HepG2 (cell line): ENCODE data around the gene FAM3D. TPM values are rescaled to one million over a fixed set of nuclear protein-coding genes. Genes with fewer than 3 reads are reported as not detected.

Source experiments
- ATAC-seq: fragments of 200-7000 bp; cut with Tn5 transposase; 3 replicates; pipeline ENCODE4 v1.9.1; 2020; ENCODE audit warnings: mild to moderate bottlenecking, moderate library complexity
- BruUV-seq: library from RNA; stranded (reverse); fragments of 400-500 nt; replicated peaks from 2 replicates; lab custom pipeline; 2021; lab: Mats Ljungman, UMichigan
- CTCF ChIA-PET: fragments of 300-600 bp; formaldehyde crosslinking; extraction: SDS; loops from one replicate; lab custom pipeline; 2021; ENCODE audit warnings: low total read pairs, inconsistent platforms, low intra/inter-chr PET ratio; lab: Yijun Ruan, JAX
- POLR2A ChIA-PET: fragments of 350-600 bp; sonication (Branson Sonifier 250); formaldehyde crosslinking; loops from one replicate; lab custom pipeline; 2020; ENCODE audit warnings: antibody characterized with exemption, inconsistent platforms; lab: Yijun Ruan, JAX
- DNase-seq: peaks from one replicate; pipeline ENCODE4 v3.0.0-alpha.2; 2015; ENCODE audit warnings: low spot score
- FAIRE-seq: peaks from 3 replicates; lab custom pipeline; 2011; peaks lifted over from hg19 to GRCh38; lab: Jason Lieb, UNC
- H2AFZ ChIP-seq: one replicate; pipeline ENCODE4 v1.6.1; 2011; ENCODE audit warnings: low read length, inconsistent platforms
- H3K27ac ChIP-seq: fragments of 300-600 bp; 3 replicates; pipeline ENCODE4 v1.8.0; 2011; ENCODE audit warnings: mixed run types, mild to moderate bottlenecking, mixed read lengths, low read length, inconsistent platforms; ENCODE audit not compliant: insufficient read depth; ENCODE audit errors: extremely low read length
- H3K27me3 ChIP-seq, 2 experiments: fragments of 200-600 bp in 1 of 2; 2 replicates in 1 of 2; 3 replicates in 1 of 2; pipeline versions ENCODE4 v1.6.0 to v1.8.0; 2011; ENCODE audit warnings: low read length in 2 of 2, mild to moderate bottlenecking in 2 of 2, moderate library complexity in 2 of 2, inconsistent platforms in 1 of 2; ENCODE audit not compliant: insufficient read depth in 2 of 2, control insufficient read depth in 1 of 2
- H3K36me3 ChIP-seq, 2 experiments: fragments of 200-600 bp in 1 of 2; replicated peaks in 1 of 2; 2 replicates in 1 of 2; 3 replicates in 1 of 2; pipeline versions ENCODE4 v1.5.1 to v1.8.0; 2011; ENCODE audit warnings: low read length in 2 of 2, inconsistent platforms in 1 of 2; ENCODE audit not compliant: insufficient read depth in 2 of 2, control insufficient read depth in 1 of 2
- H3K4me1 ChIP-seq: 2 replicates; pipeline ENCODE4 v1.5.1; 2012; ENCODE audit warnings: low read length, inconsistent platforms; ENCODE audit not compliant: insufficient read depth
- H3K4me2 ChIP-seq: 2 replicates; pipeline ENCODE4 v1.6.0; 2011; ENCODE audit warnings: low read depth, low read length, inconsistent platforms
- H3K4me3 ChIP-seq, 3 experiments: fragments of 200-600 bp in 1 of 3; sonication (generic), shearing (Covaris generic) in 1 of 3; replicated peaks in 1 of 3; 2 replicates each; pipeline ENCODE4 v1.5.1; 2011 to 2016; ENCODE audit warnings: low read length in 3 of 3, inconsistent platforms in 2 of 3, low read depth in 2 of 3, mild to moderate bottlenecking in 2 of 3, control low read depth in 1 of 3, mixed read lengths in 1 of 3; ENCODE audit not compliant: insufficient read depth in 1 of 3
- H3K79me2 ChIP-seq: one replicate; pipeline ENCODE4 v1.6.1; 2011; ENCODE audit warnings: low read length, inconsistent platforms; ENCODE audit not compliant: insufficient read depth
- H3K9ac ChIP-seq: 2 replicates; pipeline ENCODE4 v1.6.0; 2011; ENCODE audit warnings: mild to moderate bottlenecking, low read depth, low read length, inconsistent platforms; ENCODE audit not compliant: insufficient read depth
- H3K9me3 ChIP-seq: 2 replicates; pipeline ENCODE4 v1.5.1; 2012; ENCODE audit warnings: mild to moderate bottlenecking, low read length
- H4K20me1 ChIP-seq: 2 replicates; pipeline ENCODE4 v1.6.0; 2011; ENCODE audit warnings: inconsistent platforms, mild to moderate bottlenecking, low read length, moderate library complexity; ENCODE audit not compliant: insufficient read depth
- ATF4 ChIP-seq, 2 experiments: fragments of 450-650 bp in 1 of 2; sonication (generic) in 1 of 2; formaldehyde crosslinking; IDR thresholded peaks; 2 replicates each; pipeline versions ENCODE4 v1.5.0 to v1.8.0; 2020 to 2022; ENCODE audit warnings: mild to moderate bottlenecking in 1 of 2, missing genetic modification reagents in 1 of 2
- ATF5 ChIP-seq: sonication (generic); formaldehyde crosslinking; IDR thresholded peaks from 2 replicates; pipeline ENCODE4 v1.4.0; 2020; ENCODE audit warnings: mild to moderate bottlenecking, low read depth, missing genetic modification reagents
- ELF1 ChIP-seq: sonication (generic); formaldehyde crosslinking; IDR thresholded peaks from 2 replicates; pipeline ENCODE4 v1.4.0; 2020; ENCODE audit warnings: missing genetic modification reagents
- LRRFIP1 ChIP-seq: sonication (generic); formaldehyde crosslinking; conservative IDR thresholded peaks from 2 replicates; pipeline ENCODE4 v1.4.0; 2020; ENCODE audit warnings: missing genetic modification reagents
- MBNL3 ChIP-seq: fragments of 250-450 bp; sonication (Bioruptor Pico); conservative IDR thresholded peaks from 2 replicates; pipeline ENCODE4 v1.8.0; 2022; ENCODE audit warnings: mild to moderate bottlenecking, inconsistent platforms
- MED8 ChIP-seq: sonication (generic); formaldehyde crosslinking; IDR thresholded peaks from 2 replicates; pipeline ENCODE4 v1.8.1; 2023; ENCODE audit warnings: mild to moderate bottlenecking, missing genetic modification reagents; ENCODE audit not compliant: insufficient replicate concordance
- MNT ChIP-seq: fragments of 450-650 bp; IDR thresholded peaks from 2 replicates; pipeline ENCODE4 v1.6.1; 2016
- RAD51 ChIP-seq: fragments of 450-650 bp; IDR thresholded peaks from 2 replicates; pipeline ENCODE4 v1.6.1; 2016; ENCODE audit warnings: borderline replicate concordance
- SAP130 ChIP-seq: IDR thresholded peaks from 2 replicates; pipeline ENCODE4 v1.6.1; 2016; ENCODE audit warnings: low read depth
- TFAP4 ChIP-seq: sonication (generic); IDR thresholded peaks from 2 replicates; pipeline ENCODE4 v1.6.1; 2016; ENCODE audit warnings: low read depth, borderline replicate concordance
- ZBTB38 ChIP-seq: sonication (generic); formaldehyde crosslinking; IDR thresholded peaks from 2 replicates; pipeline ENCODE4 v1.5.1; 2020; ENCODE audit warnings: mild to moderate bottlenecking, missing genetic modification reagents
- ZNF121 ChIP-seq: sonication (generic); formaldehyde crosslinking; IDR thresholded peaks from 2 replicates; pipeline ENCODE4 v1.5.0; 2020; ENCODE audit warnings: mild to moderate bottlenecking, missing genetic modification reagents
- ZNF180 ChIP-seq: sonication (generic); formaldehyde crosslinking; IDR thresholded peaks from 2 replicates; pipeline ENCODE4 v1.4.0; 2020; ENCODE audit warnings: low read depth, missing genetic modification reagents, borderline replicate concordance
- ZNF510 ChIP-seq: sonication (generic); formaldehyde crosslinking; IDR thresholded peaks from 2 replicates; pipeline ENCODE4 v1.4.0; 2020; ENCODE audit warnings: low read depth, mild to moderate bottlenecking, missing genetic modification reagents
- ZNF550 ChIP-seq: sonication (generic); formaldehyde crosslinking; IDR thresholded peaks from 2 replicates; pipeline ENCODE4 v1.4.0; 2020; ENCODE audit warnings: mild to moderate bottlenecking, missing genetic modification reagents, borderline replicate concordance
- ZNF703 ChIP-seq: sonication (generic); formaldehyde crosslinking; IDR thresholded peaks from 2 replicates; pipeline ENCODE4 v1.5.1; 2020; ENCODE audit warnings: missing genetic modification reagents, mild to moderate bottlenecking, moderate library complexity, borderline replicate concordance
- ZSCAN30 ChIP-seq: sonication (generic); formaldehyde crosslinking; IDR thresholded peaks from 2 replicates; pipeline ENCODE4 v1.5.0; 2020; ENCODE audit warnings: mild to moderate bottlenecking, missing genetic modification reagents
- WGBS: methylation state at CpG from one replicate; pipeline ENCODE4 v1.1.6; 2017; ENCODE audit warnings: low lambda C conversion rate; 5-methylcytosine and 5-hydroxymethylcytosine counted together
- in situ Hi-C: cut with HindIII; loops from 2 replicates; pipeline ENCODE4 v1.10.0; 2017; ENCODE audit warnings: low pct_unique_long_range_greater_than_20kb; ENCODE audit not compliant: extremely low pct_ligation_motif_present
- intact Hi-C: fragments of 100-400 bp; cut with micrococcal nuclease; formaldehyde crosslinking; loops from one replicate; pipeline ENCODE4 v1.10.0; 2022; ENCODE audit not compliant: unreplicated experiment
- polyA plus RNA-seq, 8 experiments: library from polyadenylated mRNA; depleted of rRNA in 3 of 8; stranded (reverse) in 7 of 8; unstranded in 1 of 8; fragments of >200 nt; fragmentation: Illumina TruSeq in 4 of 8; extraction: Trizol in 4 of 8; gene quantifications; 2 replicates each; pipeline versions ENCODE4 v1.2.1 to v1.2.3, GENCODE V29; 2011 to 2016; ENCODE audit warnings: low read depth in 4 of 8, missing spikeins in 1 of 8, mixed read lengths in 1 of 8; ENCODE audit not compliant: insufficient read depth in 1 of 8
- total RNA-seq, 5 experiments: library from RNA; depleted of rRNA; stranded (reverse); fragments of >200 nt; fragmentation: Illumina TruSeq; extraction: Trizol; gene quantifications; 2 replicates each; pipeline ENCODE4 v1.2.3, GENCODE V29; 2016; ENCODE audit warnings: low read depth in 1 of 5

FAM3D gene
- total and polyA plus RNA-seq, 2 of the 13 experiments (the other 11 are each of a cell fraction or from before 2014, with no cell fraction given) = not detected

GRCh38 chr3:58585005-58585786 lies 81.4 kb downstream of the FAM3D start:
- no TSS peak for BruUV-seq
- intact Hi-C loops = no loop called here
- Histone ChIP-seq H3K9me3 (no peaks in the 10 kb centered on the region), H3K9ac (peak overlapping the region; percentile 42; the same call in 1 of the 2 replicates), H3K36me3 (no peaks in the 10 kb centered on the region), H3K27me3 (peaks cover 1 to 9% of the 10 kb centered on the region in 2 experiments; a peak in 3 of 5 replicates), H3K4me1 (peaks cover 27% of the 10 kb centered on the region), H3K79me2 (no peaks in the 10 kb centered on the region), H3K4me3 (peak overlapping the region; percentile 61 to 81 (median 74)), H3K4me2 (peak overlapping the region; percentile 93), H3K27ac (no peak overlapping the region), H2AFZ (peak overlapping the region; percentile 88), H4K20me1 (no peaks in the 10 kb centered on the region)
- FAIRE-seq (no peak), ATAC-seq (peak; percentile 98), DNase-seq (peak; percentile 43)
- 4% methylated on average over 21 of the region's 46 CpGs for WGBS
- ChIA-PET POLR2A (interaction anchor here (1.1 kb wide), 1 partner anchor 55 kb away, joined by 3 read pairs; no protein-coding TSS in a partner anchor), CTCF (no interaction called here)
- in situ Hi-C loops = no loop called here
- no peak for TF ChIP-seq ZNF703
- no peak for TF ChIP-seq ZNF510 (CRISPR knock-in tag)
- no peak for TF ChIP-seq MNT
- TF ChIP-seq ZNF180 = no peak
- no peak for TF ChIP-seq ELF1
- no peak for TF ChIP-seq LRRFIP1 (CRISPR knock-in tag)
- no peak for TF ChIP-seq ZBTB38
- TF ChIP-seq SAP130 = no peak
- TF ChIP-seq ZNF121 (CRISPR knock-in tag) = no peak
- no peak for TF ChIP-seq RAD51
- TF ChIP-seq ZNF550 = no peak
- TF ChIP-seq ATF5 = no peak
- TF ChIP-seq MBNL3 (CRISPR knock-in tag) = no peak
- 0 out of 4 replicates have a peak, but pooled peaks of 1 of the 2 experiments have one; percentile 20 for TF ChIP-seq ATF4 (CRISPR knock-in tag; IDR thresholded peaks at IDR 0.05)
- TF ChIP-seq MED8 (CRISPR knock-in tag) = no peak
- TF ChIP-seq ZSCAN30 (CRISPR knock-in tag) = no peak
- peak; percentile 50; the same call in 1 of the 2 replicates for TF ChIP-seq TFAP4
